Neural cell (in vitro differentiated cells): Measurements from ENCODE around the gene EP400. TPM values are rescaled to one million over a fixed set of nuclear protein-coding genes. Genes with fewer than 3 reads are reported as not detected.
"Not testable (repeated sequence)": the region's sequence is repeated elsewhere in the genome, so short reads cannot be mapped to it uniquely, and the experiment has no call there.

Source experiments
- H2AFZ ChIP-seq: fragments of 200-600, 300-800 bp; sonication (generic), shearing (Covaris generic); 2 replicates; pipeline ENCODE4 v1.6.0; 2014; ENCODE audit warnings: low read depth, mild to moderate bottlenecking, antibody characterized with exemption, low read length, moderate library complexity
- H3F3A ChIP-seq: fragments of 200-600 bp; shearing (Covaris generic); 2 replicates; pipeline ENCODE4 v1.6.1; 2016; ENCODE audit warnings: mild to moderate bottlenecking, moderate library complexity, mixed read lengths, antibody characterized with exemption, low read length; ENCODE audit not compliant: insufficient read depth, poor library complexity, severe bottlenecking
- H3K27ac ChIP-seq: fragments of 200-600, 300-800 bp; sonication (generic), shearing (Covaris generic); 2 replicates; pipeline ENCODE4 v1.5.1; 2014; ENCODE audit warnings: mild to moderate bottlenecking, low read length, moderate library complexity
- H3K27me3 ChIP-seq: fragments of 300-800, 200-600 bp; sonication (generic), shearing (Covaris generic); 2 replicates; pipeline ENCODE4 v1.6.0; 2014; ENCODE audit warnings: mild to moderate bottlenecking, low read depth, low read length, moderate library complexity; ENCODE audit not compliant: insufficient read depth
- H3K36me3 ChIP-seq: fragments of 300-800, 200-600 bp; sonication (generic), shearing (Covaris generic); 2 replicates; pipeline ENCODE4 v1.5.1; 2014; ENCODE audit warnings: mild to moderate bottlenecking, antibody characterized with exemption, low read length, moderate library complexity; ENCODE audit not compliant: insufficient read depth
- H3K4me2 ChIP-seq: fragments of 300-800, 200-600 bp; sonication (generic), shearing (Covaris generic); 2 replicates; pipeline ENCODE4 v1.6.0; 2014; ENCODE audit warnings: mild to moderate bottlenecking, low read length
- H3K4me3 ChIP-seq: fragments of 300-800, 200-600 bp; sonication (generic), shearing (Covaris generic); 2 replicates; pipeline ENCODE4 v1.5.1; 2014; ENCODE audit warnings: mild to moderate bottlenecking, low read length, moderate library complexity
- H3K79me2 ChIP-seq: fragments of 200-600 bp; shearing (Covaris generic); replicated peaks from 2 replicates; pipeline ENCODE4 v1.6.0; 2014; ENCODE audit warnings: mild to moderate bottlenecking, low read length, moderate library complexity; ENCODE audit not compliant: insufficient read depth
- H3K9ac ChIP-seq: fragments of 300-800, 200-600 bp; sonication (generic), shearing (Covaris generic); 2 replicates; pipeline ENCODE4 v1.6.1; 2016; ENCODE audit warnings: mild to moderate bottlenecking, low read length, mixed read lengths
- H3K9me2 ChIP-seq: fragments of 200-600 bp; shearing (Covaris generic); 2 replicates; pipeline ENCODE4 v1.6.1; 2016; ENCODE audit warnings: mild to moderate bottlenecking, low read length, mixed read lengths; ENCODE audit not compliant: insufficient read depth
- H3K9me3 ChIP-seq: fragments of 200-600, 300-800 bp; sonication (generic), shearing (Covaris generic); 2 replicates; pipeline ENCODE4 v1.6.1; 2016; ENCODE audit warnings: mild to moderate bottlenecking, mixed run types, low read length, moderate library complexity, mixed read lengths
- H4K20me1 ChIP-seq: fragments of 200-600 bp; shearing (Covaris generic); 2 replicates; pipeline ENCODE4 v1.6.1; 2016; ENCODE audit warnings: mild to moderate bottlenecking, mixed run types; ENCODE audit not compliant: insufficient read depth
- CTCF ChIP-seq: fragments of 450-650 bp; IDR thresholded peaks from 2 replicates; pipeline ENCODE4 v1.5.1; 2014; ENCODE audit warnings: antibody characterized with exemption, mild to moderate bottlenecking, moderate library complexity; ENCODE audit not compliant: poor library complexity, severe bottlenecking
- EP300 ChIP-seq: fragments of 450-650 bp; conservative IDR thresholded peaks from 2 replicates; pipeline ENCODE4 v1.6.1; 2014; ENCODE audit warnings: antibody characterized with exemption, mild to moderate bottlenecking, moderate library complexity; ENCODE audit not compliant: poor library complexity, severe bottlenecking
- EZH2 ChIP-seq: fragments of 200-600, 300-800 bp; shearing (Covaris generic), sonication (generic); IDR thresholded peaks from 2 replicates; pipeline ENCODE4 v1.6.1; 2014; ENCODE audit warnings: antibody characterized with exemption, low read length, borderline replicate concordance, mild to moderate bottlenecking; ENCODE audit not compliant: insufficient read depth, poor library complexity, severe bottlenecking
- MXI1 ChIP-seq: fragments of 450-650 bp; conservative IDR thresholded peaks from 2 replicates; pipeline ENCODE4 v1.6.1; 2014; ENCODE audit warnings: antibody characterized with exemption, mild to moderate bottlenecking; ENCODE audit not compliant: poor library complexity, severe bottlenecking
- POLR2AphosphoS5 ChIP-seq: IDR thresholded peaks from 2 replicates; pipeline ENCODE4 v1.6.1; 2012
- RAD21 ChIP-seq: fragments of 450-650 bp; conservative IDR thresholded peaks from 2 replicates; pipeline ENCODE4 v1.6.1; 2014; ENCODE audit warnings: antibody characterized with exemption, mild to moderate bottlenecking, moderate library complexity
- SMC3 ChIP-seq: fragments of 450-650 bp; conservative IDR thresholded peaks from 2 replicates; pipeline ENCODE4 v1.6.1; 2014; ENCODE audit warnings: antibody characterized with exemption, mild to moderate bottlenecking, moderate library complexity; ENCODE audit not compliant: poor library complexity
- TAF1 ChIP-seq: IDR thresholded peaks from 2 replicates; pipeline ENCODE4 v1.6.1; 2012; ENCODE audit warnings: low read depth
- polyA plus RNA-seq: library from polyadenylated mRNA; depleted of rRNA; stranded (reverse); fragments of >200 nt; gene quantifications from 2 replicates; pipeline ENCODE4 v1.2.3, GENCODE V29; 2014
- TF ChIP-seq, protein P1 (sequence below): IDR thresholded peaks from 2 replicates; pipeline ENCODE4 v1.6.1; 2012; ENCODE audit warnings: borderline replicate concordance

EP400 gene
- polyA plus RNA-seq, 1 donor from 2014 or later, result 19.4 TPM

- H3K27ac ChIP-seq, result peak overlapping the region; percentile 59
- H3K4me3 ChIP-seq, H4K20me1 ChIP-seq, H3K9me2 ChIP-seq, H2AFZ ChIP-seq, H3K4me2 ChIP-seq, H3K79me2 ChIP-seq, H3K9me3 ChIP-seq, H3K27me3 ChIP-seq, H3F3A ChIP-seq, H3K36me3 ChIP-seq: not testable (repeated sequence)
- H3K9ac ChIP-seq, result peak overlapping the region; percentile 20
Measured at GRCh38 chr12:132103072-132103471, 153.3 kb downstream of the EP400 start.

DNA sequence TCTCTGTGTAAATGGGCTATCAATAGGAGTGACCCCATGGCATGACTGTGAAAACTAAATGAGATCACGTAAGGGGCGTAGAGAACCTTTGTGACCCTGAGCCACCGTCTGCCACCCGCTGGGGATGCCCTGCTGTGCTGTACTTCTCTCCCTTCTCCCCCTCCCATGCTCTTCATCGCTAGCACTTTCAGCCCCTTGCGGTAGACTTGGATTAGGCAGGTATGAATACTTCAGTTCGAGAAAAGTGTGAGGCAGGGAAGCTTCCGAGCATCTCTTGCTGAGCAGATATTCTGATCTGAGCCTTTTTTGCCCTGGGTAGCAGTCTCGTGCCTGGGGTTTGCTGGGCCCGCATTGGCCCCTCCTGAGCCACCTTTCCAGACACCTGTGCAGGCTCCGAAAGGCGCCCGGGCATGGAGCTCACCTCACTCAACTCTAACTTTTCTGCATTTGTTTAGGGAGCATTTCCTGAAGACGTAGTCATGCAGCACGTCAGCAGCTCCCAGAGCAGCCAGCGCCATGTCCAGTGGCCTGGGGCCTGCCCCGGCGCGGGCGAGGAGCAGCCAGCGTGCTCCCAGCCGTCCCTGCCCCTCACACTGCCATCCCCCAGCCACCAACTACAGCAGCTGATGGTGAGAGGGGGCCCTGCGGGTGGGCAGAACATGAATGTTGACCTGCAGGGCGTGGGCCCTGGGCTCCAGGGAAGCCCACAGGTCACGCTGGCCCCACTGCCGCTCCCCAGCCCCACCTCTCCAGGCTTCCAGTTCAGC lies 154.0 kb downstream of the EP400 start:
- TF ChIP-seq TAF1 (no peak), CTCF (no peak), EZH2 (no peak), POLR2AphosphoS5 (no peak), SMC3 (no peak), MXI1 (no peak)
- TF ChIP-seq, protein P1, sequence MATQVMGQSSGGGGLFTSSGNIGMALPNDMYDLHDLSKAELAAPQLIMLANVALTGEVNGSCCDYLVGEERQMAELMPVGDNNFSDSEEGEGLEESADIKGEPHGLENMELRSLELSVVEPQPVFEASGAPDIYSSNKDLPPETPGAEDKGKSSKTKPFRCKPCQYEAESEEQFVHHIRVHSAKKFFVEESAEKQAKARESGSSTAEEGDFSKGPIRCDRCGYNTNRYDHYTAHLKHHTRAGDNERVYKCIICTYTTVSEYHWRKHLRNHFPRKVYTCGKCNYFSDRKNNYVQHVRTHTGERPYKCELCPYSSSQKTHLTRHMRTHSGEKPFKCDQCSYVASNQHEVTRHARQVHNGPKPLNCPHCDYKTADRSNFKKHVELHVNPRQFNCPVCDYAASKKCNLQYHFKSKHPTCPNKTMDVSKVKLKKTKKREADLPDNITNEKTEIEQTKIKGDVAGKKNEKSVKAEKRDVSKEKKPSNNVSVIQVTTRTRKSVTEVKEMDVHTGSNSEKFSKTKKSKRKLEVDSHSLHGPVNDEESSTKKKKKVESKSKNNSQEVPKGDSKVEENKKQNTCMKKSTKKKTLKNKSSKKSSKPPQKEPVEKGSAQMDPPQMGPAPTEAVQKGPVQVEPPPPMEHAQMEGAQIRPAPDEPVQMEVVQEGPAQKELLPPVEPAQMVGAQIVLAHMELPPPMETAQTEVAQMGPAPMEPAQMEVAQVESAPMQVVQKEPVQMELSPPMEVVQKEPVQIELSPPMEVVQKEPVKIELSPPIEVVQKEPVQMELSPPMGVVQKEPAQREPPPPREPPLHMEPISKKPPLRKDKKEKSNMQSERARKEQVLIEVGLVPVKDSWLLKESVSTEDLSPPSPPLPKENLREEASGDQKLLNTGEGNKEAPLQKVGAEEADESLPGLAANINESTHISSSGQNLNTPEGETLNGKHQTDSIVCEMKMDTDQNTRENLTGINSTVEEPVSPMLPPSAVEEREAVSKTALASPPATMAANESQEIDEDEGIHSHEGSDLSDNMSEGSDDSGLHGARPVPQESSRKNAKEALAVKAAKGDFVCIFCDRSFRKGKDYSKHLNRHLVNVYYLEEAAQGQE, result no peak
- H3K27me3 ChIP-seq, result no peaks in the 10 kb centered on the region
- no peaks in the 10 kb centered on the region for H3F3A ChIP-seq
- H4K20me1 ChIP-seq, result no peaks in the 10 kb centered on the region
- H3K27ac ChIP-seq, result peak overlapping the region; percentile 59
- H3K9me3 ChIP-seq, result no peaks in the 10 kb centered on the region
- no peaks in the 10 kb centered on the region for H3K79me2 ChIP-seq
- H3K36me3 ChIP-seq, result no peaks in the 10 kb centered on the region
- H3K4me3 ChIP-seq, result no peak overlapping the region
- no peak overlapping the region for H2AFZ ChIP-seq
- H3K4me2 ChIP-seq, result no peak overlapping the region
- no peaks in the 10 kb centered on the region for H3K9me2 ChIP-seq
- H3K9ac ChIP-seq, result peak overlapping the region; percentile 20

DNA sequence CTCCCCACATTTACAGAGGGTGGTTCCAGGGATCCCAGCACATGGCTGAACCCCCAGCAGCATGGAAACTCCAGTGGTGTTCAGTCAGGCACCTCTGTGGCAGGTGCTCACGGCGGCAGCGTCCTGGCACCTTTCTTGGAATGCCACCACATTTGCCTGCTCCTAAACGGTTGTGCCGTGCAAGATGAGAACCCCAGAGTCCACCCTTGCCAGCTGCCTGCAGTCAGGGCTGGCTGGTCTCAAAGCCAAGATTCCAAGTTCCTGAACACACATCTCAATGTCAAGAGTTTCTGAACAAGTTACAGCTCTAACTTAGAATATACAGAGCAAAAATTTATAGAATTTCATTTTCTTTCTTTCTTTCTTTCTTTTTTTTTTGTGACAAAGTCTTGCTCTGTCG lies 155.7 kb downstream of the EP400 start:
- no peaks in the 10 kb centered on the region for H4K20me1 ChIP-seq
- no peak overlapping the region for H3K4me2 ChIP-seq
- H3F3A ChIP-seq, result no peaks in the 10 kb centered on the region
- H3K9ac ChIP-seq, result no peak overlapping the region
- H3K79me2 ChIP-seq, result no peaks in the 10 kb centered on the region
- H3K36me3 ChIP-seq, result no peaks in the 10 kb centered on the region
- no peak overlapping the region for H3K27ac ChIP-seq
- TF ChIP-seq POLR2AphosphoS5, result no peak
- no peak for TF ChIP-seq EZH2
- TF ChIP-seq SMC3, result no peak
- TF ChIP-seq EP300, result no peak
- TF ChIP-seq, protein P1, result no peak
- TF ChIP-seq RAD21, result no peak
- no peak for TF ChIP-seq CTCF
- TF ChIP-seq MXI1, result no peak
- no peak for TF ChIP-seq TAF1
- H3K9me3 ChIP-seq, result no peaks in the 10 kb centered on the region
- H3K27me3 ChIP-seq, result no peaks in the 10 kb centered on the region
- no peak overlapping the region for H2AFZ ChIP-seq
- H3K9me2 ChIP-seq, result no peaks in the 10 kb centered on the region
- no peak overlapping the region for H3K4me3 ChIP-seq
